Adrenal gland (tissue), 5 donors: Measurements from ENCODE around the gene DCAF11.

ENCODE experiments used
- POLR2A ChIP-seq, 2 donors: fragments of 450-650 bp; IDR thresholded peaks; one replicate each; pipeline ENCODE4 v1.6.1; 2017; ENCODE audit warnings: antibody characterized with exemption in 2 of 2, mild to moderate bottlenecking in 2 of 2, moderate library complexity in 1 of 2
- TF ChIP-seq, protein P1 (sequence below), 6 experiments: fragments of 450-650 bp in 4 of 6; fragments of 200-600 bp in 2 of 6; sonication (generic) in 1 of 6; IDR thresholded peaks; 1 replicate in 5 of 6; 2 replicates in 1 of 6; pipeline versions ENCODE4 v1.5.1 to v1.8.0; 2016 to 2021; ENCODE audit warnings: antibody characterized with exemption in 6 of 6, mild to moderate bottlenecking in 2 of 6, moderate library complexity in 1 of 6
- donor health status: DM: no; HTN: no; CAD: no.

DNA sequence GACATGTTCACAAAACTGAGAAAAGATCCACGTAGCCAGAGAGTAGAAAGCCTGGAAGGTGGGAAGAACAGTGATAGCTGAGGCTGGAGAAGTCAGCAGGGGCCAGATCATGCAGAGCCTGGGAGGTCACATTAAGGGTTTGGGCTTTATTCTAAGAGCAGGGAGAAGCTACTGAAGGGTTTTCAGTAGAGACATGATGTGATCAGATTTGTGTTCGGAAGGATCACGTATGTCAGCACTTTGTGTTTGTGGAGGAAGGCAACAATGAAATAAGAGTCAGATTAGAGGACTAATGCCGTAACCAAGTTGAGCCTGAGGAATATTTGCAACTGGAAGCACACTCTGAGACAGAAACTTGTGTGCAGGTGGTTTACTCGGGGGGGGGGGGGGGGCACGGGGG, 24.7 kb upstream of the DCAF11 start:
- TF ChIP-seq, protein P1, sequence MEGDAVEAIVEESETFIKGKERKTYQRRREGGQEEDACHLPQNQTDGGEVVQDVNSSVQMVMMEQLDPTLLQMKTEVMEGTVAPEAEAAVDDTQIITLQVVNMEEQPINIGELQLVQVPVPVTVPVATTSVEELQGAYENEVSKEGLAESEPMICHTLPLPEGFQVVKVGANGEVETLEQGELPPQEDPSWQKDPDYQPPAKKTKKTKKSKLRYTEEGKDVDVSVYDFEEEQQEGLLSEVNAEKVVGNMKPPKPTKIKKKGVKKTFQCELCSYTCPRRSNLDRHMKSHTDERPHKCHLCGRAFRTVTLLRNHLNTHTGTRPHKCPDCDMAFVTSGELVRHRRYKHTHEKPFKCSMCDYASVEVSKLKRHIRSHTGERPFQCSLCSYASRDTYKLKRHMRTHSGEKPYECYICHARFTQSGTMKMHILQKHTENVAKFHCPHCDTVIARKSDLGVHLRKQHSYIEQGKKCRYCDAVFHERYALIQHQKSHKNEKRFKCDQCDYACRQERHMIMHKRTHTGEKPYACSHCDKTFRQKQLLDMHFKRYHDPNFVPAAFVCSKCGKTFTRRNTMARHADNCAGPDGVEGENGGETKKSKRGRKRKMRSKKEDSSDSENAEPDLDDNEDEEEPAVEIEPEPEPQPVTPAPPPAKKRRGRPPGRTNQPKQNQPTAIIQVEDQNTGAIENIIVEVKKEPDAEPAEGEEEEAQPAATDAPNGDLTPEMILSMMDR (IDR thresholded peaks at IDR 0.05): no peak
- TF ChIP-seq POLR2A (IDR thresholded peaks at IDR 0.05): no peak
